Fibroblast of lung (primary cell): Measurements from ENCODE around the gene VWC2L. TPM values are rescaled to one million over a fixed set of nuclear protein-coding genes. Genes with fewer than 3 reads are reported as not detected.

Source experiments
- DNase-seq, 2 donors: peaks; one replicate each; pipeline versions ENCODE4 v3.0.0 to v3.0.0-alpha.2; 2010; ENCODE audit warnings: low read depth in 2 of 2
- H2AFZ ChIP-seq: 2 replicates; pipeline ENCODE4 v1.5.1; 2012; ENCODE audit warnings: low read length, control low read depth, inconsistent platforms
- H3K27ac ChIP-seq: 2 replicates; pipeline ENCODE4 v1.5.1; 2011; ENCODE audit warnings: low read length, control low read depth; ENCODE audit not compliant: insufficient read depth
- H3K27me3 ChIP-seq: 2 replicates; pipeline ENCODE4 v1.5.1; 2011; ENCODE audit warnings: mild to moderate bottlenecking, low read length; ENCODE audit not compliant: control insufficient read depth, insufficient read depth
- H3K36me3 ChIP-seq: 2 replicates; pipeline ENCODE4 v1.5.1; 2011; ENCODE audit warnings: low read length; ENCODE audit not compliant: control insufficient read depth, insufficient read depth
- H3K4me1 ChIP-seq: 2 replicates; pipeline ENCODE4 v1.5.1; 2011; ENCODE audit warnings: low read length; ENCODE audit not compliant: control insufficient read depth, insufficient read depth; ENCODE audit errors: extremely low read depth
- H3K4me2 ChIP-seq: 2 replicates; pipeline ENCODE4 v1.5.1; 2011; ENCODE audit warnings: low read length, control low read depth; ENCODE audit not compliant: insufficient read depth; ENCODE audit errors: extremely low read depth
- H3K4me3 ChIP-seq, 4 experiments: fragments of 200-600 bp in 1 of 4; sonication (generic) in 1 of 4; replicated peaks in 1 of 4; 2 replicates each; pipeline ENCODE4 v1.5.1; 2011 to 2016; ENCODE audit warnings: low read length in 4 of 4, low read depth in 3 of 4, mild to moderate bottlenecking in 3 of 4, control low read depth in 2 of 4, inconsistent platforms in 1 of 4, mixed read lengths in 1 of 4; ENCODE audit not compliant: insufficient read depth in 1 of 4; ENCODE audit errors: control extremely low read depth in 1 of 4
- H3K79me2 ChIP-seq: 2 replicates; pipeline ENCODE4 v1.5.1; 2012; ENCODE audit warnings: mild to moderate bottlenecking, low read length, inconsistent platforms; ENCODE audit not compliant: control insufficient read depth, insufficient read depth
- H3K9ac ChIP-seq: 2 replicates; pipeline ENCODE4 v1.5.1; 2011; ENCODE audit warnings: mild to moderate bottlenecking, low read length, control low read depth; ENCODE audit not compliant: insufficient read depth
- H3K9me3 ChIP-seq: 2 replicates; pipeline ENCODE4 v1.5.1; 2012; ENCODE audit warnings: low read depth, low read length; ENCODE audit not compliant: control insufficient read depth, insufficient read depth
- H4K20me1 ChIP-seq: 2 replicates; pipeline ENCODE4 v1.5.1; 2011; ENCODE audit warnings: low read length; ENCODE audit not compliant: control insufficient read depth, insufficient read depth; ENCODE audit errors: extremely low read depth
- EZH2 ChIP-seq: IDR thresholded peaks from 2 replicates; pipeline ENCODE4 v1.5.1; 2012; ENCODE audit warnings: low read length, control low read depth, mild to moderate bottlenecking; ENCODE audit errors: missing control alignments
- polyA minus RNA-seq: library from RNA; depleted of rRNA, polyadenylated mRNA; stranded (reverse); fragments of >200 nt; gene quantifications from 2 replicates; pipeline ENCODE4 v1.2.3, GENCODE V29; 2011; ENCODE audit warnings: low replicate concordance
- polyA plus RNA-seq, 2 donors: library from polyadenylated mRNA; depleted of rRNA in 1 of 2; stranded (reverse) in 1 of 2; unstranded in 1 of 2; fragments of >200 nt; gene quantifications; 2 replicates each; pipeline ENCODE4 v1.2.1, GENCODE V29; 2011 to 2012; ENCODE audit warnings: missing spikeins in 1 of 2
- total RNA-seq: library from RNA; depleted of rRNA; stranded (reverse); fragments of >200 nt; gene quantifications from 2 replicates; pipeline ENCODE4 v1.2.1, GENCODE V29; 2014
- TF ChIP-seq, protein P1 (sequence below), 2 donors: IDR thresholded peaks in 1 of 2; conservative IDR thresholded peaks in 1 of 2; 1 replicate in 1 of 2; 2 replicates in 1 of 2; pipeline ENCODE4 v1.5.1; 2011 to 2012; ENCODE audit warnings: low read length in 2 of 2, control low read depth in 1 of 2, inconsistent platforms in 1 of 2, low read depth in 1 of 2, mild to moderate bottlenecking in 1 of 2

The VWC2L gene
- not detected in 2 replicates for total RNA-seq
- polyA plus RNA-seq: not detected in 2 replicates
- not detected in 2 replicates for polyA plus RNA-seq (2012)
- polyA minus RNA-seq: not detected in 2 replicates

DNA sequence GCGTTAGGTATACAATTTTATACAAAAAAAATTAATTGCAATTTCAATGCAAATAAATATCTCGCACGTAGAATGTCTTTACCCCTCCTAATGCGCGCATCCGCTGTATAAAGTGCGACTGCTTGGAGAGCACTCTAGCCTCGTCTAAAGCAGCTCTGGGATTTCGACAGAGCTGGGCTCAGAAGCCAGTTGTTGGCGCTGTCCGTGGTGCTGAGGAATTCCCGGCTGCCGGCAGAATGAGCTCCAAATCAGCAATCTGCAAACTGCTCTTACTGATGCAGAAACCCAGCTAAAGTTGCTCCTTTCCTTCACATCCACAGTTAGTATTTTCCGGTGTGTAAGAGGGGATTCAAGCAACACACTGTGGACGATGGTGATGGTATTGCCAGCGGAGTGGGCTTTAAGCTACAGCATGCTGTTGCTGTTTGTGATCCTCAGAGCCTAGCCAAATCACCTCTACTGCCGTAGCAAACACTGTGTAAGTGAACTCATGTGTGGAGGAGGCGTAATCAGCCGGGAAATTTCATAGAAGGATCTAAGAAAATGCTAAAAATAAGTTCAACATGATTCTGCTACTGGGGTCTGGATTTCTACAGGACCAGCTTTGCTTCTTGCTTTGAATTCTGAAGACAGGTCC lies at the start of gene VWC2L:
TSS of gene VWC2L (plus strand) at position 137 of the 637 bp plus-strand sequence. CDS start 3,140 bp downstream, outside the sequence.
- Histone ChIP-seq H3K4me1 (no peaks in the 10 kb centered on the region), H3K27ac (no peak within 1 kb of the TSS), H3K9me3 (no peaks in the 10 kb centered on the region), H3K9ac (no peak within 1 kb of the TSS), H3K4me2 (no peak within 1 kb of the TSS), H4K20me1 (no peaks in the 10 kb centered on the region), H3K27me3 (no peaks in the 10 kb centered on the region), H3K36me3 (no peaks in the 10 kb centered on the region), H3K4me3 (no peak within 1 kb of the TSS), H2AFZ (no peak within 1 kb of the TSS), H3K79me2 (no peaks in the 10 kb centered on the region)
- TF ChIP-seq, protein P1, sequence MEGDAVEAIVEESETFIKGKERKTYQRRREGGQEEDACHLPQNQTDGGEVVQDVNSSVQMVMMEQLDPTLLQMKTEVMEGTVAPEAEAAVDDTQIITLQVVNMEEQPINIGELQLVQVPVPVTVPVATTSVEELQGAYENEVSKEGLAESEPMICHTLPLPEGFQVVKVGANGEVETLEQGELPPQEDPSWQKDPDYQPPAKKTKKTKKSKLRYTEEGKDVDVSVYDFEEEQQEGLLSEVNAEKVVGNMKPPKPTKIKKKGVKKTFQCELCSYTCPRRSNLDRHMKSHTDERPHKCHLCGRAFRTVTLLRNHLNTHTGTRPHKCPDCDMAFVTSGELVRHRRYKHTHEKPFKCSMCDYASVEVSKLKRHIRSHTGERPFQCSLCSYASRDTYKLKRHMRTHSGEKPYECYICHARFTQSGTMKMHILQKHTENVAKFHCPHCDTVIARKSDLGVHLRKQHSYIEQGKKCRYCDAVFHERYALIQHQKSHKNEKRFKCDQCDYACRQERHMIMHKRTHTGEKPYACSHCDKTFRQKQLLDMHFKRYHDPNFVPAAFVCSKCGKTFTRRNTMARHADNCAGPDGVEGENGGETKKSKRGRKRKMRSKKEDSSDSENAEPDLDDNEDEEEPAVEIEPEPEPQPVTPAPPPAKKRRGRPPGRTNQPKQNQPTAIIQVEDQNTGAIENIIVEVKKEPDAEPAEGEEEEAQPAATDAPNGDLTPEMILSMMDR (conservative IDR thresholded peaks at IDR 0.05 in 1 of 2, IDR thresholded peaks at IDR 0.05 in 1 of 2; ENCODE audit: low read depth in 1 of 2, low read length in 2 of 2): no peak
- no peak for TF ChIP-seq EZH2
- DNase-seq: peak; percentile 60 to 77

DNA sequence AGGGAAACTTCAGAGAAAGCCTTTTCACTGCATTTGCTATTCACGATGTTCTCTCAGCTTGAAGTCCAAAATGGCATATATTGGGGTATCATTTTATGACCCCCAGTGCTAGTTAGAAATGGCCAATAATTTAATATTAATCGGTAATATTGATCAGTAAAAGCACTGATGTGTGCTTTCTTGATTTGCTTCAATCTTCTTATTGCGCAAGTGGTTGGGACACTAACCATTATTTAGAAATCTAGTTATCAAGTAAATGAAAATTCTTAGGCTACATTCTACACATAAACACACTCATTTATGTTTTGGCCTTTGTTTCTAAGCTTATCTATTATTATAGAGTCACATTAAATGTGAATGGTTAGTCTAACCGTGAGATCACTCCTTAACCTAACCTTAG lies 49.7 kb upstream of the VWC2L start:
- Histone ChIP-seq H3K9ac (no peak overlapping the region), H2AFZ (no peak overlapping the region), H3K4me2 (no peak overlapping the region), H4K20me1 (no peaks in the 10 kb centered on the region), H3K79me2 (no peaks in the 10 kb centered on the region), H3K27ac (no peak overlapping the region), H3K4me3 (no peak overlapping the region), H3K27me3 (no peaks in the 10 kb centered on the region), H3K4me1 (no peaks in the 10 kb centered on the region), H3K36me3 (no peaks in the 10 kb centered on the region), H3K9me3 (no peaks in the 10 kb centered on the region)
- DNase-seq: no peak
- TF ChIP-seq EZH2: no peak
- TF ChIP-seq, protein P1 (conservative IDR thresholded peaks at IDR 0.05 in 1 of 2, IDR thresholded peaks at IDR 0.05 in 1 of 2; ENCODE audit: low read depth in 1 of 2, low read length in 2 of 2): no peak

DNA sequence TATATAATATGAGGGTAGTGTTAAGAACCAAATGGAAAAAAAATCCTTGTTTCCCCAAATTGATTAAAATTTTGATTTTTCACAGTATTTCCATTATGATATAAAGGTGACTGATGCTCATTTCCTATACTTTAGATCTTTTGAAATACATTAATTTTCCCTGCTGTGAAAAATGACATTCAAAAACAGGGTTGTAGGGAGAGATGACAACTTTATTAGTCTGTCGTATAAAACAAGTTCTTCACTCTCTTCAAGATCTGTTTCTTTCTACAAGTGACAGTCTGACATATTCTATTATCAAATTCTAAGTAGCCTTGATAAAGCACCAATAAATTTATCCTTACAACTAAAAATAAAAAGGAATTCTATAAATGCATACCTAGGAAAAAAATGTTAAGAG lies 45.3 kb upstream of the VWC2L start:
- no peak overlapping the region for H3K27ac ChIP-seq

More for the DNA sequence above, 45.3 kb upstream of the VWC2L start:
- H3K36me3 ChIP-seq: no peaks in the 10 kb centered on the region
- no peak overlapping the region for H3K9ac ChIP-seq
- H3K27me3 ChIP-seq: no peaks in the 10 kb centered on the region
- no peak overlapping the region for H3K4me3 ChIP-seq
- no peak overlapping the region for H3K4me2 ChIP-seq
- H3K79me2 ChIP-seq: no peaks in the 10 kb centered on the region
- no peak overlapping the region for H2AFZ ChIP-seq
- H4K20me1 ChIP-seq: no peaks in the 10 kb centered on the region
- no peaks in the 10 kb centered on the region for H3K4me1 ChIP-seq
- DNase-seq: no peak
- H3K9me3 ChIP-seq: no peaks in the 10 kb centered on the region
- TF ChIP-seq, protein P1 (conservative IDR thresholded peaks at IDR 0.05 in 1 of 2, IDR thresholded peaks at IDR 0.05 in 1 of 2; ENCODE audit: low read depth in 1 of 2, low read length in 2 of 2): no peak
- no peak for TF ChIP-seq EZH2
